Body of pancreas (tissue), 4 donors: ENCODE data around the gene PBX1. TPM values are rescaled to one million over a fixed set of nuclear protein-coding genes. Genes with fewer than 3 reads are reported as not detected.
"Not testable (repeated sequence)": the region's sequence is repeated elsewhere in the genome, so short reads cannot be mapped to it uniquely, and the experiment has no call there.

Experiments
- ATAC-seq: fragments of 150-250 bp; one replicate; pipeline ENCODE4 v1.9.1; 2016
- DNase-seq, 4 donors: peaks; one replicate each; pipeline ENCODE4 v3.0.0-alpha.2; 2019
- H3K27ac ChIP-seq, 4 donors: fragments of 200-600 bp; sonication (generic); 1 replicate in 3 of 4; 2 replicates in 1 of 4; pipeline versions ENCODE4 v1.5.1 to v1.6.1; 2016 to 2019; ENCODE audit warnings: mild to moderate bottlenecking in 1 of 4, mixed read lengths in 1 of 4, moderate library complexity in 1 of 4
- H3K27me3 ChIP-seq, 2 donors: fragments of 200-600 bp; sonication (generic); one replicate each; pipeline ENCODE4 v1.6.0; 2016; ENCODE audit warnings: mild to moderate bottlenecking in 1 of 2
- H3K36me3 ChIP-seq, 2 donors: fragments of 200-600 bp; sonication (generic); replicated peaks in 1 of 2; 2 replicates each; pipeline ENCODE4 v1.5.1; 2016; ENCODE audit warnings: low read depth in 2 of 2; ENCODE audit not compliant: insufficient read depth in 1 of 2
- H3K4me1 ChIP-seq: fragments of 200-600 bp; sonication (generic); one replicate; pipeline ENCODE4 v1.6.0; 2016
- H3K4me3 ChIP-seq, 2 donors: fragments of 200-600 bp; sonication (generic); 1 replicate in 1 of 2; 2 replicates in 1 of 2; pipeline ENCODE4 v1.5.1; 2016 to 2019
- H3K9me3 ChIP-seq, 3 donors: fragments of 200-600 bp; sonication (generic); 1 replicate in 2 of 3; 2 replicates in 1 of 3; pipeline ENCODE4 v1.5.1; 2016
- CTCF ChIP-seq, 7 experiments: fragments of 450-650 bp in 4 of 7; fragments of 200-600 bp in 3 of 7; sonication (generic) in 3 of 7; IDR thresholded peaks; one replicate each; pipeline ENCODE4 v1.5.1; 2016 to 2019; ENCODE audit warnings: antibody characterized with exemption in 7 of 7
- POLR2A ChIP-seq, 3 donors: fragments of 450-650 bp; IDR thresholded peaks; one replicate each; pipeline ENCODE4 v1.6.1; 2016; ENCODE audit warnings: antibody characterized with exemption in 3 of 3, mild to moderate bottlenecking in 2 of 3
- WGBS, 2 donors: methylation state at CpG; one replicate each; pipeline ENCODE4 v1.1.5; 2017; 5-methylcytosine and 5-hydroxymethylcytosine counted together
- intact Hi-C: fragments of 100-400 bp; cut with DNase I; formaldehyde crosslinking; loops from one replicate; pipeline ENCODE4 v1.15.1; 2023
- total RNA-seq, 2 donors: library from RNA; depleted of rRNA; stranded (reverse); fragments of >200 nt; gene quantifications; one replicate each; pipeline ENCODE4 v1.1.0, GENCODE V29; 2016

PBX1 gene
- total RNA-seq, 2 donors from 2014 or later: 83.1 to 111 TPM

- intact Hi-C loops: no loop called here
- no peak for ATAC-seq
- H3K9me3 ChIP-seq: no peaks in the 10 kb centered on the region
- H3K27me3 ChIP-seq: no peaks in the 10 kb centered on the region
- no peaks in the 10 kb centered on the region for H3K36me3 ChIP-seq
- 65 to 66% methylated on average over 5 of the region's 5 CpGs for WGBS, 2 donors
- TF ChIP-seq CTCF (IDR thresholded peaks at IDR 0.05) (no peak), POLR2A (IDR thresholded peaks at IDR 0.05) (no peak)
- peaks cover 80% of the 10 kb centered on the region for H3K4me1 ChIP-seq
- H3K27ac ChIP-seq: peak overlapping the region in 3 of 4 donors; percentile 82 to 88 (median 87)
- DNase-seq: no peak
- H3K4me3 ChIP-seq: no peak overlapping the region
These were observed 40.3 kb downstream of the PBX1 start for GRCh38 chr1:164599272-164599671.

GRCh38 chr1:164601399-164602100 lies 42.6 kb downstream of the PBX1 start:
- DNase-seq: no peak
- WGBS, 2 donors: 13 to 17% methylated on average over 5 of the region's 5 CpGs
- Histone ChIP-seq H3K27me3 (no peaks in the 10 kb centered on the region), H3K4me1 (peaks cover 82% of the 10 kb centered on the region), H3K9me3 (no peaks in the 10 kb centered on the region), H3K4me3 (no peak overlapping the region), H3K27ac (peak overlapping the region; percentile 76 to 88 (median 84)), H3K36me3 (no peaks in the 10 kb centered on the region)
- intact Hi-C loops: no loop called here
- TF ChIP-seq POLR2A (IDR thresholded peaks at IDR 0.05) (no peak), CTCF (IDR thresholded peaks at IDR 0.05) (no peak)
- peak; percentile 54 for ATAC-seq

- Histone ChIP-seq H3K9me3 (no peaks in the 10 kb centered on the region), H3K4me3 (no peak overlapping the region), H3K27ac (peak overlapping the region; percentile 76 to 88 (median 84)), H3K36me3 (no peaks in the 10 kb centered on the region), H3K27me3 (no peaks in the 10 kb centered on the region), H3K4me1 (peaks cover 85% of the 10 kb centered on the region)
- WGBS, 2 donors: 22 to 23% methylated on average over 4 of the region's 4 CpGs
- ATAC-seq (peak; percentile 97), DNase-seq (peak; percentile 86 to 94 (median 91))
- intact Hi-C loops: no loop called here
- no peak for TF ChIP-seq CTCF (IDR thresholded peaks at IDR 0.05)
- no peak for TF ChIP-seq POLR2A (IDR thresholded peaks at IDR 0.05)
These were observed 43.1 kb downstream of the PBX1 start for GRCh38 chr1:164602101-164602422.

- Histone ChIP-seq H3K4me1 (peaks cover 90% of the 10 kb centered on the region), H3K36me3 (no peaks in the 10 kb centered on the region), H3K27ac (peak overlapping the region; percentile 76 to 88 (median 84)), H3K9me3 (no peaks in the 10 kb centered on the region), H3K4me3 (no peak overlapping the region), H3K27me3 (no peaks in the 10 kb centered on the region)
- no peak for TF ChIP-seq POLR2A (IDR thresholded peaks at IDR 0.05)
- TF ChIP-seq CTCF (IDR thresholded peaks at IDR 0.05): peak in 2 of 7 experiments; percentile 15 to 22
- DNase-seq (peak; percentile 72 to 85 (median 82)), ATAC-seq (peak; percentile 60)
- intact Hi-C loops: no loop called here
- 2 to 5% methylated on average over 10 of the region's 10 CpGs for WGBS, 2 donors
These were observed 43.6 kb downstream of the PBX1 start for GRCh38 chr1:164602480-164603093.

- DNase-seq, intact Hi-C loops, H3K36me3 ChIP-seq, H3K9me3 ChIP-seq, H3K27me3 ChIP-seq, H3K4me3 ChIP-seq, ATAC-seq: not testable (repeated sequence)
- peak overlapping the region in 3 of 4 donors; percentile 82 to 88 (median 87) for H3K27ac ChIP-seq
- 89 to 94% methylated on average over 4 of the region's 4 CpGs for WGBS, 2 donors
- peaks cover 91% of the 10 kb centered on the region for H3K4me1 ChIP-seq
These were observed 44.8 kb downstream of the PBX1 start for GRCh38 chr1:164603805-164604204.
